Measurements from ENCODE around the gene MT1A. TPM values are rescaled to one million over a fixed set of nuclear protein-coding genes. Genes with fewer than 3 reads are reported as not detected.

MT1A gene
- total RNA-seq, 4 donors from 2014 or later, result 3.7 to 23.3 (median 11.2) TPM

GRCh38 chr16:56610017-56610608 lies 28.4 kb upstream of the MT1A start:
- TF ChIP-seq POLR2A (IDR thresholded peaks at IDR 0.05) (no peak), CTCF (IDR thresholded peaks at IDR 0.05) (no peak)
- WGBS, 2 donors, result 4 to 7% methylated on average over 10 of the region's 10 CpGs
- H3K4me3 ChIP-seq (ENCODE audit: low read depth, poor library complexity, severe bottlenecking), result no peak overlapping the region
- intact Hi-C loops (cut with DNase I; ENCODE audit: low total_unique reads), result no loop called here
- peak in 1 of 2 donors; percentile 78 for DNase-seq (ENCODE audit: low spot score in 2 of 2)

DNA sequence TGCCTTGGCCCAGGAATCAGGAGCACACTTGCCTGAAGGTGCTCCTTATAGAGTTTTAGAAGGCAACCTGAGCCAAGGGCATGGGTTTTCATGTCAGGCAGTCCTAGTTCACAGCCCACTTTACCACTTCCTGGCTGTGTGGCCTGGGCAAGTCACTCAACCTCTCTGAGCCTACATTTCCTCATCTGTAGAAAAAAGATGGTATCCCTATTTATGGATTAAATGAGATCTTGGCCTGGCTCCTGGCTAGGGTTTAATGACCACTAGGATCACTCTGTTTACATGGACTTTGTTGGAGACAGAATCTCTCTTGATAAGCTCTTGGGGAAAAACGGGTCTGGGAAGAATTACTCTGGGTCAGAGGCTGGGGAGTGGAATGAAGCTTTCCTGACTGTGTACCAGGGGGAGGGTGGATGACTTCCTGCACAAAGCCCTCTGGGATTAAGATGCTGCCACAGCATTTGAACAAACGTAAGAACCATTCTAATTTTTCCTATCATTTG lies 27.8 kb upstream of the MT1A start:
- 19 to 24% methylated on average over 2 of the region's 2 CpGs for WGBS, 2 donors
- no peak for DNase-seq (ENCODE audit: low spot score in 2 of 2)
- intact Hi-C loops (cut with DNase I; ENCODE audit: low total_unique reads), result no loop called here
- H3K4me3 ChIP-seq (ENCODE audit: low read depth, poor library complexity, severe bottlenecking), result no peak overlapping the region
- no peak for TF ChIP-seq CTCF (IDR thresholded peaks at IDR 0.05)
- no peak for TF ChIP-seq POLR2A (IDR thresholded peaks at IDR 0.05)

DNA sequence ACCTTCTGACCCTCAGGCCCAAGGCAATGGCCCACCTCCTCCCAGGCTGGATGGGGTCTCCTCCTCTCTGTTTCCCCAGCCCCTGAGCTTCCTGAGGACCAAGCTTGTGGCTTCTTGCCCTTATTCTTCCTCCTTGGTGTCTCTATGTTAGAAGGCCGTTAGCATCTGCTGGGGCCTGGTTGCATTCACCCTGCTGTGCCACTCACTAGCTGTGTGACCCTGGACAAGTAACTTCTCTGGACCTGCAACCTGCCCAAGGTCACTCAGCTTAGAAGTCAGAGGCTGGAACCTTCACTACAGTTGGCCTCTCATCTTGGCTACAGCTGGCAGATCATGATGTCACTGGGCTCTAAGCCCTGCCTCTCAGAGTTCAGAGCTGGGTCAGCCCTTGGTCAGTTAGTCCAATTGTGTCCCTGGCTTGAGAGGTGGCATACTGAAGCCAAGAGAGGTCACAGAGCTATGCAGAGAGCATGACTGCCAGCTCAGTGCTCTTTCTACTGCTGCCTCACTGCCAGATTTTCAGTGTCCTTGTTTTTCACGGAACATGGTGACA lies 27.1 kb upstream of the MT1A start:
- TF ChIP-seq POLR2A (IDR thresholded peaks at IDR 0.05) (no peak), CTCF (IDR thresholded peaks at IDR 0.05) (no peak)
- 56 to 69% methylated on average over 2 of the region's 2 CpGs for WGBS, 2 donors
- intact Hi-C loops (cut with DNase I; ENCODE audit: low total_unique reads), result no loop called here
- DNase-seq (ENCODE audit: low spot score in 2 of 2), result no peak
- H3K4me3 ChIP-seq (ENCODE audit: low read depth, poor library complexity, severe bottlenecking), result no peak overlapping the region

- no peak for TF ChIP-seq POLR2A (IDR thresholded peaks at IDR 0.05)
- no peak for TF ChIP-seq CTCF (IDR thresholded peaks at IDR 0.05)
- H3K4me3 ChIP-seq (ENCODE audit: low read depth, poor library complexity, severe bottlenecking), result no peak overlapping the region
- intact Hi-C loops (cut with DNase I; ENCODE audit: low total_unique reads), result no loop called here
- DNase-seq (ENCODE audit: low spot score in 2 of 2), result no peak
Observed at GRCh38 chr16:56613706-56614105, 24.8 kb upstream of the MT1A start.

DNA sequence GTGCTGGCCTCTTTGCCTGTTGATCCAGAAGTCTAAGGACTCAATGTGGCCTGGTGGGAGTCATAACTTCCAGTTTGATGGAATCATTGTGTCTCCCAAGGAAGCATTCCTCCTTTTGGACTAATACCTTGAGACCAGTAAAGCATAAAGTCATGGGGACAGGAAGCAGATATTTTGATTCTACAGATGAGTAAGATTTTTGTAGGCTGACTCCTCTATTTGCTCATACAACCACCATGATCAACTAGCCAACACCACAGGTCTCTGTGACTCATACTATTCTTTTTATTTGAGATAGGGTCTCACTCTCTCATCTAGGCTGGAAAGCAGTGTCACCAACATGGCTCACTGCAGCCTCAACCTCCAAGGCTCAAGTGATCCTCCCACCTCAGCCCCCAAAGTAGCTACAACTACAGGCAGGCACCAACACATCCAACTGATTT lies 23.9 kb upstream of the MT1A start:
- no peak for DNase-seq (ENCODE audit: low spot score in 2 of 2)
- no peak for TF ChIP-seq CTCF (IDR thresholded peaks at IDR 0.05)
- no peak for TF ChIP-seq POLR2A (IDR thresholded peaks at IDR 0.05)

DNA sequence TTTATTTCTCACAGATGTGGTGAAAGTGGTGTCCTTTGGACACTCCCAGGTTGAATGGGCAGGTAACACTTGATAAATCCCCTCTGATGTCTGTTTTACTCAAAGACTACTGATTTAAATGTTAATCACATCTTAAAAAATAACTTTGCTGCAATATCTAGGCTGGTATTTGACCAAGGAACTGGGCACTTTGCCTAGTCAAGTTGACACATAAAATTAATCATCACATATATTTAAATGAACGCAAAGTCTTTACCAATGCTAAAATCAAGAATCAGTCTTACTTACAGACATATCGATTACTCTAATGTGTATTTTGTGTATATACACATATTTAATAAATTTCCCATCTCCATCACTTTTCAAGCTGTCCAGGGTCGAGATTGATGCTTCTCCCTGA lies 23.1 kb upstream of the MT1A start:
- intact Hi-C loops (cut with DNase I; ENCODE audit: low total_unique reads), result no loop called here
- no peak overlapping the region for H3K4me3 ChIP-seq (ENCODE audit: low read depth, poor library complexity, severe bottlenecking)
- DNase-seq (ENCODE audit: low spot score in 2 of 2), result no peak
- TF ChIP-seq CTCF (IDR thresholded peaks at IDR 0.05) (no peak), POLR2A (IDR thresholded peaks at IDR 0.05) (no peak)
- whole genome bisulfite sequencing, 2 donors, result 84 to 85% methylated on average over 3 of the region's 3 CpGs

More for the DNA sequence above, 23.9 kb upstream of the MT1A start:
- intact Hi-C loops (cut with DNase I; ENCODE audit: low total_unique reads), result no loop called here
- H3K4me3 ChIP-seq (ENCODE audit: low read depth, poor library complexity, severe bottlenecking), result no peak overlapping the region
